HG02943 (cell line): ENCODE data around the gene DBX1.
"Not testable (repeated sequence)": the region's sequence is repeated elsewhere in the genome, so short reads cannot be mapped to it uniquely, and the experiment has no call there.

Experiments used
- ATAC-seq: cut with Tn5 transposase; IDR thresholded peaks from one replicate; pipeline ENCODE4 v1.9.1; 2021; ENCODE audit warnings: mild to moderate bottlenecking, low read depth, moderate library complexity; ENCODE audit not compliant: unreplicated experiment

The DBX1 gene

DNA sequence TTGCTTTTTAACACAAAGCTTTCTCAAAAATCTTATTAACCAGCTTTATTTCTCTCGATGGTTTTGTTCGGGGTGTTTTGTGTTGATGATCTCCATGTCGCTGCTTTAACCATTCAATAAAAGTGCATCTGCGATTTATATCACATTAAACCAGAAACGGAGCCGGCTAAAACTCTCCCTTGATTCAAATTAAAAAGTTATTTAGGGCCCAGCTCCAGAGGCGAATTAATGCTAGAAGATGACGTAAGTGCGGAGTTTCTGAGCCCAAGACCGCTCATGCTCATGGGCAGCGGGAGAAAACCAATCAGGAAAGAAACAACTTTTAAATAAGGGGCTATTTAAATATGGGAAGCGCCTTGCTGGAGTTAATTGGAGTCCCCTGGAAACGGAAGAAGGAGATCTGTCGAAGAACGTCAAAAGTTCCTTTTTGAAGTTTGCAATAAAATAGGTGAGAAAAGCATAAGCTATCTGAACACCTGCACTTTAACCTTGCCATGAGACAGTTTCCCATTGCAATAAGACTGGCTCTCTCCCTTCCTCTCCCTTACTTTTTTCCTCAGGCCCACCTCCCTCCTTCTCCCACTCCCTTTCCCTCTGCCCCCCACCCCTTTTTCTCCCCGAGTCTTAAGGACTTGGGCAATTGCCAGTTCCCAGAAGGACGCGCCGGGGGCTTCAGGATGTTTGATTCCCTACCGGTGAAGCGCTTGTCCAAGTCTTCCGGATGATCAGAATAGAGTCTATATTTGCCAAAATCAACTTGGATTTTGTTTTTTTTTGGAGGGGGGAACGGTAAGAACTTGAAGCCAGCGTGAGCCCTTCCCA is 1.9 kb upstream of the DBX1 start:
- no peak for ATAC-seq

DNA sequence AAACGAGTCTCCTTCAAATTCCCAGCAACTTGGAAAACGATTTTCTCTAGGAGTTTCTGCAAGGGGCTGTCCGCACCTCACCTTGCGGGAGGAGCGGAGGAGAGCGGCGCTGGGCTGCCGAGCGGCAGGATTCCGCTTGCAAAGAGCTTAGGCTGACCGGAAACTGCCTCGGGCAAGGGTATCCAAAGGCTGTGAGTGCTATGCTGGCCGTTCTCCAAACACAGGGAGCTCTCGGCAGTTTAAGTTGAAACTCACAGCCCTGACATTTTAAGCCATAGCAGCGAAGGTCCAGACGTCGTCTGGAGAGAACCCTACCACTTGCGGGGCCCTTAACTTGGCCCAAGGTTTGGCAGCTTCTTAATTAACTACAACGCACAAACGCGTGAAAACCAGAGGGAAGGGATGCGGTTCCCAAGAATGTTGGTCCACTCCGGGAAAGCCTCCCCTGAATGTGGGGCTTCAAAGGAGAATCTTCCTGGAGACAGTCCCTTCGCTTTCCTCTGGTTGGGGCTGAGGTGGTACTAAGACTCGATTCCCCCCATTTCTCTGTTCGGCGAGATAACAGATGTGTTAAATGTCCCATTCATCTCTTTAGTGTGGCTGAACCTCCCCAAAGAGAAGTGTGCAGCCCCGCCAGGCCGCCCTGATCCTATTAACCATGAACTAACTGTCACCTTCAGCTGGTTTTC is 1.1 kb upstream of the DBX1 start:
- ATAC-seq = no peak

DNA sequence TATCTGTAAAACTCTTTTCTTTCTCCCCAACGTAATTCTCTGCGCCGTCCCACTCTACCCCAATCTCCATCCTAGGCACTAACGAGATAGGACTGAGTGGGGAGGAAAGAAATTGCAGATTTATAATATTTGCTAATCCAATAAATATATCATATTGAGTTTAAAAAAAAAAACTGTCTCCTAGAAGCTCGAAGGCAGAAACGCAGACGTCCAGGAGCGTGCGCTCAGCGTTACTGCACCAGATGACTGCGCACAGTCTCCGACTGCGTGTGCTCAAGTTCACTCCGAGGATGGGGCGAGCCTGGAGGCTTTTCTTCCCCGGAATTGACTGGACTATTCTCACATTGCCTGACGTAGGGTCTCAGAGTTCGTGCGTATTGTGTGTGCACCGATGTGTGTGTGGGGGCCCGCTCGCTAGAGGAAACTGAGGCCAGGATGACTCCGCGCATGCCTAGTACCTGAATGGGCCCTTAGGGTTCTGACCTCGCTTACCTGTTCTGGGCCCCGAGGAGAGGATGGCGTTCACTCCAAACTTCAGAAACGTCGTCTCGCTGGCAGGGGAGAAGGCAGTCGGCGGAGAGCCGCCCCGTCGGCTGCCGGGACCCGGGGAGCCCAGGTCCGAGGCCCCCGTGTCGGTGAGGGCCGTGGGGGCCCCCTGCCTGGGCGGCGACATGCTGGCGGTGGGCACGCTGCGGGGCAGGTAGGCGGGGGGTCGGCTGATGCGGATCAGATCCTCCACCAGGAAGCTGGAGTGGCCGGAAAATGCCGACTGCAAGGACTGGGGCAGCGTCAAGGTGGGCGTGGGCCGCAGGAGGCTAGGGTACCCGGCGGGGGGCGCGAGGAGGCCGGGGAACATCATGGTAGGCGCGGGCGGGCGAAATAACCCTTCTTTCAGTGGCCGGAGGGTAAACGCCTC is 551 bp downstream of the DBX1 start:
- ATAC-seq = no peak

DNA sequence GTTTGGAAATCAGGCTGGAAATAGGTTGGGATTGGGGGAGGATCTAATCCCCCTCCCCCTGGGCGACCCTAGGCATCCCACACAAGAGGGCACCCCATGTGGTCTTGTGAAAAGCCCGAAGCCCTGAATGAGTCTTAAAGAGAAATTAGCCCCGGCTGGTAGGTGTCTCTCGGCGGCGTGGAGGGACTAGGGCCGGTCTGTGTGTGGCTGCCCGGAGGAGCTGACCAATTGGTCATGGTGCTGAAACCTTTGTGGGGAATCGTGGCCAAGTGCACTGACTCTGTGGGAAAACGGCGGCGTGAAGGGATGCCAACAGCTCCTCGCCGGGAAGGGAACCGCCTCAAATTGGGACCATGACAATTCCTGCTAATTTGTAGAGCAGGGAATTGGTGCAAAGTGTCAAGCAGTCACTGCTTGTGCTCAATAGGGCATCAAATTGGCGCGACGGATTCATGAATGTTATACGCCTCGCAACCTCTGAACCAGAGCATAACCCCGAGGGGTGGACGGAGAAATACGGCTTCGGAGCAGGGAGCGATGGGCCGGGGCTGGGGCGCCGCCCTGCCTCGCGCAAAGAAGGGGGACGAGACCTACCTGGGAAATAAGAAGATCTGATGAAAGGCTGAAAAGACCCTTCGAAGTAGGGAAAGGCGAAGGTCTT is 1.5 kb downstream of the DBX1 start:
- no peak for ATAC-seq

DNA sequence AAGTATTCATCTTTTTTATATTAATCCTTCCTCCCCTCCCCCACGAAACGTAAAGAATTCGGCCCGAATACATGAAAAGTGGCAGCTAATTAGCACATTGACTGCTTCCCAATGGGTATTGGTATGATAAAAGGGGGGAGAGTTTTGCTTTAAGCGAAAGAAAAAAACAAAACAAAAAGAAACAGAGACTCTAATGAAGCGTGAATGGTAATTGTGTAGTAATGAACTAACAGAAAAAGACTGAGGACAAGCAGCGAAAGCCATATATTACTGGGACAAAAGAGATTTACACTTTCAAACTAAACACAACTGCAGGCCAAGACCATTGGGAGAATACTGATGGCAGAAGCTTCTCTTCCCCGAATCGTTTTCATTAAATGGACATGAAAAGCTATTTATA is 2.5 kb downstream of the DBX1 start:
- ATAC-seq = no peak

DNA sequence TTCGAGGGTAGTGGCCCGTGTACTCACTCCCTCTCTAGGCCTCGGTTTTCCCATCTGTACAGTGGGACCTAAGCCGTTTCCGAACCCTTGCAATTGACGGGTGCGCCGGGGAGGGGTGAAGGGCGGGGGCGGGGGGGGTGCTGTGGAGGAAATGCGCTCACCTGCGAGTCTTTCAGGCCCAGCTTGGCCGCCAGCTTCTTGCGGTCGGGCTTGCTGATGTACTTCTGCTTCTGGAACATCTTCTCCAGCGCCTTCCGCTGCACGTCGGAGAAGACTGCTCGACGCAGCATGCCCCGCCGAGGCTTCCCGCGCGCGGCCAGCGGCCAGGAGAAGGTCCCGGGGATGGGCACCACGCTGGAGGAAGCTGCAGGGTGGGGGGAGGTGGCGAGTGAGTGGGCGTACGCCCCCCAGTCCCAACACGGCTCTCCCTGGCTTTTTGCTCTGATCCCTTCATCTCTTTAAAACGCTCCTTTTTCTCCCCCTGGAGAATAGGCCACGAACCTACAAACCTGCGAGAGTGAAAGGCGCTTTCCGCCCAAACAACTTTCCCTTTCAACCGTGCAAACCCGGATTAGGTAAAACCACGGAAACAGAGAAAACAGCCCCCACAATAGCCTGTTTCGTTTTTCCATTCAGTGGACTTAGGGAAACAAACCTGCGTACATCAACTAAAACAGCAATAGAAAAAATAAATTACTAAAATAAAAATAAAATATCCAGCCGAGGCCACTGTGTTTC is 3.2 kb downstream of the DBX1 start:
- ATAC-seq = no peak

DNA sequence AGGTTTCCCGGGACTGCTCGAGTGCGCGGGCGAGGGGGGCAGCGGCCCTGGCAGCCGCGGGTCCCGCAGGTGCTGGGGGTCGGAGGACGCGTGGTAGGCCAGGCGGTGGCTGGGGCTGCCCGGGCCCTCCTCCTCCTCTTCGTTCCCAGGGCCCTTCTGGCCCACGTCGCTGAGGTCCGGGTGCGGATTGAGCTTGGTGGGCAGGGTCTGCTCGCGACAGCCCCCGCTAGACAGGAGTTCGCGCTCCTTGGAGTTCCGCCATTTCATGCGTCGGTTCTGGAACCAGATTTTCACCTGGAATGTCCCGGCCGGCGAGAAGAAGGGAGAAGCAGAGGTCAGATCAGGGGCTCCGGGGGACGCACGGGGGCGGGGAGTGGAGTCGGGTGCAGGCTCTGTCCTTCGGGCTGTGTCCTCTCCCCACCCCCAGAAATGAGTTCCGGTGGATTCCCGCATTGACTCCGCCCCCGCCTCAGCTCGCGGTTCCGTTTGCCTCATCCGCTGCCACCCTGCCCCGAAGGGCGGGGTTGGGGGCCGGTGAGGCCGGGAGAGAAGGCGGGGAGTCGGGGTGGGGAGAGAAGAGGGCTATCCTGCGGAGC is 3.9 kb downstream of the DBX1 start:
- ATAC-seq = no peak

DNA sequence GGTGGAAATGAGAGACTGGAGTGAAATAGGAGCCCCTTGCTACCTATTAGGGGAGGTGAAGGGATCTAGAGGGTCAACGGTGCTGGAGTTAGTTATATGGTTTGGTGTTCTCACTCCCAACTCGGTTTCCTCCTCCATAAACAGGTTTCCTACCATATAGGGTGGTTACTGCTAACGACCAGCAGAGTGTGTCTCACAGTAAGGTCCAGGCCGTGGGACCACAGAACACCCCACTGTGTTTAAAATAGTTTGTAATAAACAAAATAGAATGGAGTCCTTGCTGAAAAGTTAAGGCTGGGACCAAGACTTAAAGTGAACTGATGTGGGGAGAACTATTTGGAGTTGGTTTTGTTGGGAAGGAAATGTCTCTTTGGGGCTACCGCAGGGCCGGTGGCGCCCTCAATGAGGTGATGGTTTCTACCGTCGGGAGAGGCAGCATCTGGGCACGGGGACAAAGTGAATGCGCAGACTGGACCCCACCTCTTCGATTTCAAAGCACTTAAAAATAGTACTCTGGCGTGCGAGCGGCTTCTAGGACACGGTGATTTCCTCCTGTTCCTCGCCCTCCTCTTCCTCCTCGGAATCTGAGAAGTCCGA is 4.5 kb downstream of the DBX1 start:
- no peak for ATAC-seq

DNA sequence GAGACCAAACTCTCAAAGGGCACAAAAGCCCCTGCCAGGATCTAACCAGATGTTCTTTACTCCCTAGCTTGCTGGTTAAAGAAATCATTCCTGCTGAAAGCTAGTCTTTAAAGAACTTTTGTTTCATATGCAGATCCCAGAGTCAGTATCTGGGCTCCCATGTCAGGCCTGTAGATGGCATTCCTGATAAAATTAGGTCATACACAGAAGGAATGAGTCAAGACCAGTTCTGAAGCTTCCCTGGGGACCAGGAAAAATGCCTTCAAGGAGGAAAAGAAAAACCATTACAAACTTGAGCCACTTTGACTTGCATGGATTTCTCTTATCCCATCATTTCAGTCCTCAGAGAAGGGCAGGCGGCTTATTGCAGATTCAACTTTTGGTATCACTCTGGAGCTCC is 5.9 kb downstream of the DBX1 start:
- ATAC-seq = no peak

DNA sequence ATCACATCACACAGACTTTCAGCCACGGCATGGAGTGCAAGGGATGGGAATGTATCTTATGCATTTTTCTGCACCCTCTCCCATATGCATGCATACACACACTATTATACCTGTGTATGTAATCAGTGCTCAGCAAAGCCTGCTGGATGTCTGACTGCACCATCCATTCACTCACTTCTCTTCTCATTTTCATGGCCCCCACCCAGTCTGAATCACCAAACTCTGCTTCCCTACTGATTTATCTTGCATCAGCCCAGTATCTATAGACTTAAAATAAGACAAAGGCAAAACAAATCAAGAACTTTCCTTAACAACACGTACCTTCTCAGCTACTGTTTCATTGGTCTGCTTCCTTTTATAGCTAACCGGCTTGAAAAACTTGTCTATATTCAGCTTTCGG is 21.6 kb downstream of the DBX1 start:
- ATAC-seq = no peak

DNA sequence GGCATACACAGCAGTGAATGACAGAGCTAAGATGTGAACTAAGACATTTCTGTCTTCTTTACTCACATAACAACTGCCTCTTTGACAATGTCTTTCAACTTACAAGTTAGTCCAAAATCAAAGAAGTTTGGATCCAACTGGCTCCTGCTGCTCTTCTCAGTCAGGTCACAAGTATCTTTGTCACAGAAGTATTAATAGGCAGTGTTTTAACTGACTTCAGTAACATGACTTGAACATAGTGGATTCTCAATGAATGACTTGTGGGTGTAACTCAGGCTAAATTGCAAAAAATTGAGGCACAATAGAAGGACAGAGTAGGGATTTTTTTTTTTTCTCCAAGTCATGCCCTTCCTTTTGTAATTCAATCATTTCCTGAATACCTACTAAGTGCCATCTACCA is 22.6 kb downstream of the DBX1 start:
- ATAC-seq = no peak

DNA sequence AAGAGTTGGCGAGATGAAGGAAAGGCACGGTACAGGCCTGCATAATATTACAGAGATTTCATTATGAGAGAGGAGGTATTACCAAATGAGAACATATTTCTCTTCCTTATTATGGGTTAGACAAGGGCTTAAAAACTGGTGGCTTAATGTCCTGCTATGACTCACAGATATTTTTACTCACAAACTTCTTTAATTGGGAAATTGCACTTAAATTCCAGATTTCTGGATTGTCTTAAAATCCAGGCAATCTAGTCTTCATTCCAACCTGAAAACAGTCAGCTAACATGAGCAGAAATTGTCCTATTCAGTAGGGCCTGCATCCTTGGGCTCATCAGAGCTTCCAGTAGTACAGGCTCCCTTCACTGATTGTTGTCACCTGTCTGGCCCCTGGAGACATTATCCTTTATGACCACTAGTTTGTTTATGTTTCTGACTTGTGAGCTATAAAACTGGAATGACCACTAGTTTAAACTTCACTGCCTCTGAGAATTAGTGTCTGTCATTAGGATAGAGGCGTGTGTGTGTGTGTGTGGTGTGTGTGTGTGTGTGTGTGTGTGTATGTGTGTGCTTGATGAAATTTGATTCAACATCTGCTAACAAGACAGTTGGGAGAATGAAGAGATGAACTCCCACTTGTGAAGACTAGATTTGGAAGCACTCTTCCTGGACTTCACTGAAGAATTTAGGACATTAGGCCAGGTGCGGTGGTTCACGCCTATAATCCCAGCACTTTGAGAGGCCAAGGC is 25.1 kb downstream of the DBX1 start:
- no peak for ATAC-seq

DNA sequence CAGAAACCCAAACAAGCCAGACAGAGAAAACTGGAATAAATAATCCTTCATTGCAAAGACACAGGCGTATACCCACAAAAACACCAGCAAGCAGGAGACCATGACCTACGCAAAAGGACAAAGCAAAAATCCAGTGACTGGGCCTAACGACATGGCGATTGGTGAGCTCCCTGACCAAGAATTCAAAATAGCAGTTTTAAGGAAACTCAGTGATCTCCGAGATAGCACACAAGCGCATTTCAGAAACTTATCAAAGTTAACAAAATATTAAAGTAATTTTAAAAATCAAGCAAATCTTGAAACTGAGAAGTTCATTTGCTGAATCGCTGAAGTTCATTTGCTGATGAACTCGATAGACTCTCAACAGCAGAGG is 27.6 kb downstream of the DBX1 start:
- no peak for ATAC-seq

DNA sequence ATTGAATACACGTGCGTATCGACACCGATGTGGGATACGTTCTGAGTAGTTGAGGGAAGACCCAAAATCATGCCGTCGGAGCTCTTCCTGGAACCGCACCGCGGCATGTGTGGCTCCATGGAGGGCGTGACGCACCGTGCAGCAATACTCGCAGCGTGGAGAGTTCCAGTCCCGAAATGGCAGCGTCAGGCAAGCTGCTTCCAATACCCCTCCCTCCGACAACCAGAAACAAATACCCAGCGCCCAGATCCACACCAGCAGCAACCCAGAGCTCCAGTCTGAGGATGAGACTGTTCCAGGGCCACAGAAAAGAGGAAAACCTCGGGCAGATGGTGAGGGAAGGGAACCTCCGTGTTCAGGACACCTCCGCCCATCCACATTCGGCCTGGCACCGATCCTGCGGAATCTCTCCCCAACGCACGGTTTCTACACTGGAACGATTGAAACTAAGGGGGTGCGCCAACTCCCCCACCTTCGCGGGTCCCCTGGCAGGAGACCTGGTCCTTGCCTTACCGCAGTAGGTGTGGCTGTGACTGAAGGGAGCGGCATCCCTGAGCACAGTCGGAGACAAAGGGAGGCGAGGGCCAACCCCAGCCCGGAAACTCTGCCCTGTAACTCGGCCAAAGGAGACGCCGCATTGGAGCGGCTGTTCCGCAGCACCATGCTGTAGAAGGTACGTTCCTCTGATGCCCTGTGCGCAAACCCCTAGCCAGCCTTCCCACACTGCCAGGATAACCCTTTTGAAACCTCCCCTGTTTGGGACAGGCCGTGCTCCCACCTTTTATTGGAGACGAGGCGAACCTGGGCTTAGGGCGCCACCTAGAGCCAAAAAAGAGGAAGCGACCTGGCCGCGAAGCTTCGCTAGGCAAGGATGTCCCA is 28.2 kb downstream of the DBX1 start:
- ATAC-seq = no peak

DNA sequence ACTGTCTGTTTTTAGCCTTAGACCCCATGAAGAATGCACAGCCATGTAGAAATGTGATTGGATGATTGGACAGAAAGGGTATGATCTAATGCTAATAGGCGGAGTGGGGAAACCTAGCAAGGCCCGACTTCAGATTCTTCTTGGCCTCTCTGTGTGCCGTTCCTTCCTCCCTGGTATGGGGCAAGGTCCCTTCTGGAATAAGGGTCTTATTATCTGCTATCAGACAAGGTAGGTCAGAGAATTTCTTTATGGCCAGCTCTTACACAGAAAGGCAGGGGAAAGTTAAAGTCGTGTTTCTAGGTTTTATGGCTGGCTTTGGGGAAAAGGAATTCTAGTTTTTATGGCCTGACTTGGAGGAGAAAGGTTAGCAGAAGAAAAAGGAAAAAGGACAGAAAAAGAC is 30.6 kb downstream of the DBX1 start:
- ATAC-seq = no peak

DNA sequence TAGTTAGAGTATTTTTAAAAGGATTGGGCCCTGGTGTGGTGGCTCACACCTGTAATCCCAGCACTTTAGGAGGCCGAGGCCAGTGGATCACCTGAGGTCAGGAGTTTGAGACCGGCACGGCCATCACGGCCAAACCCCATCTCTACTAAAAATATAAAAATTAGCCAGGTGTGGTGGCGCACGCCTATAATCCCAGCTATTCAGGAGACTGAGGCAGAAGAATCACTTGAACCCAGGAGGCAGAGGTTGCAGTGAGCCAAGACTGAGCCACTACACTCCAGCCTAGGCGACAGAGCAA is 31.8 kb downstream of the DBX1 start:
- not testable (repeated sequence) for ATAC-seq

DNA sequence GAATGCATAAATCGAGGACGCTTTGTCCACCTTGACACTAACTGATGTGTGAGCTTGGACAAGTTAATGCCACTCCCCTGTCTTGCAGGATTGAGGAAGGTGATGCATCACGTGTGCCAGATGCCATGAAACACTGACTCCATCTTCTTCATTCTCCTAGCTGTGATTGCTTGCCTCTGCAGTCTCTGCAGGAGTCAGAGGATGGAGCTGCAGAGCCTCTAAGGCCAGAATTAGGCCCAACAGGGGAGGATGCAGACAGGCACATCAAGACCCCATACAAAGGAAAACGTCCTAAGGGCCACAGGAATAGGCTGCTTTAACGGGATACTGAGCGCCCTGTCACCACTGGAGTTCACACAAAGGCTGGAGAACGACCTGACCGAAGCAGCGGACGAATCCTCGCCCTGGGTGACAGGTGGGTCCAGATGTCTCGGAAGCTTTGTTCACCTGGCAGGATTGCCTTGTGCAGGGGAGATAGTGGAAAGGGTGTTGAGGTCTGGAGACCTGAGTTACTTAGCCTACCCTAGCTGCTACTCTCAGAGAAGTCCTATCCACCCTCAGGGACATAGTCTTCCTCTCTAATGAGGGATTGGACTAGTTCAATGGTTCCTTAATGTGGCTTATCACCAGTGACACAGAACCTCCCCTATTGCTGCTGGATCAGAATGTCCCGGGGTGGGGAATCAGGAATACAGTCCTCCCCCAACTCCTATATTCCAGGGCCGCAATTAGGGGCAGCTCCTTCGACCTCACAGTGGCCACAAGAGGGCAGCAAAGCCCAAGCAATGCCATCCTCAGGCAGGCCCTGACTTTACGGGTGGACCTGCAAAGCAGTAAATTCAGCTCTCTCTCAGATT is 32.4 kb downstream of the DBX1 start:
- ATAC-seq = no peak
